Tibial nerve (tissue), 4 donors: Measurements from ENCODE around the gene NT5C3B. TPM values are rescaled to one million over a fixed set of nuclear protein-coding genes. Genes with fewer than 3 reads are reported as not detected.

Experiments
- DNase-seq, 2 donors: peaks; one replicate each; pipeline ENCODE4 v3.0.0-alpha.2; 2019; ENCODE audit warnings: low spot score in 2 of 2
- H3K27ac ChIP-seq, 4 donors: fragments of 200-600 bp; sonication (generic) in 3 of 4; one replicate each; pipeline ENCODE4 v1.5.1; 2017 to 2019; ENCODE audit warnings: mild to moderate bottlenecking in 1 of 4
- H3K27me3 ChIP-seq, 2 donors: fragments of 200-600 bp; sonication (generic) in 1 of 2; one replicate each; pipeline versions ENCODE4 v1.5.1 to v1.6.0; 2017 to 2019
- H3K36me3 ChIP-seq, 3 donors: fragments of 200-600 bp; sonication (generic); one replicate each; pipeline ENCODE4 v1.5.1; 2018 to 2019
- H3K4me1 ChIP-seq, 4 donors: fragments of 200-600 bp; sonication (generic) in 3 of 4; one replicate each; pipeline ENCODE4 v1.5.1; 2017 to 2019
- H3K4me3 ChIP-seq, 4 donors: fragments of 200-600 bp; sonication (generic) in 3 of 4; one replicate each; pipeline ENCODE4 v1.5.1; 2017 to 2019; ENCODE audit warnings: mild to moderate bottlenecking in 1 of 4, moderate library complexity in 1 of 4
- H3K9me3 ChIP-seq, 4 donors: fragments of 200-600 bp; sonication (generic) in 3 of 4; one replicate each; pipeline ENCODE4 v1.5.1; 2017 to 2019
- CTCF ChIP-seq, 5 experiments: fragments of 200-600 bp in 3 of 5; fragments of 450-650 bp in 2 of 5; sonication (generic) in 3 of 5; IDR thresholded peaks; one replicate each; pipeline ENCODE4 v1.5.1; 2016 to 2019; ENCODE audit warnings: antibody characterized with exemption in 5 of 5, mild to moderate bottlenecking in 3 of 5, moderate library complexity in 2 of 5
- EP300 ChIP-seq, 2 donors: sonication (generic); formaldehyde crosslinking; IDR thresholded peaks; one replicate each; pipeline ENCODE4 v1.6.1; 2017; ENCODE audit warnings: antibody characterized with exemption in 2 of 2, mild to moderate bottlenecking in 1 of 2
- POLR2A ChIP-seq, 2 donors: fragments of 450-650 bp; IDR thresholded peaks; one replicate each; pipeline ENCODE4 v1.6.1; 2017; ENCODE audit warnings: antibody characterized with exemption in 2 of 2, mild to moderate bottlenecking in 2 of 2, moderate library complexity in 2 of 2
- WGBS, 2 donors: methylation state at CpG; one replicate each; pipeline ENCODE4 v1.1.5; 2018; 5-methylcytosine and 5-hydroxymethylcytosine counted together
- total RNA-seq, 4 donors: library from RNA; depleted of rRNA; stranded (reverse); fragments of >200 nt; gene quantifications; one replicate each; pipeline ENCODE4 v1.1.0, GENCODE V29; 2016

Gene NT5C3B
- total RNA-seq, 4 donors from 2014 or later: 31.0 to 77.1 (median 33.0) TPM

GRCh38 chr17:41873559-41874292 is 37.7 kb upstream of the NT5C3B start:
- Histone ChIP-seq H3K36me3 (peaks cover 0 to 92% (median 41%) of the 10 kb centered on the region in 3 donors), H3K27me3 (no peaks in the 10 kb centered on the region), H3K27ac (no peak overlapping the region), H3K4me3 (no peak overlapping the region), H3K9me3 (no peaks in the 10 kb centered on the region), H3K4me1 (no peaks in the 10 kb centered on the region)
- DNase-seq: no peak
- no peak for TF ChIP-seq POLR2A (IDR thresholded peaks at IDR 0.05)
- no peak for TF ChIP-seq EP300 (IDR thresholded peaks at IDR 0.05)
- WGBS, 2 donors: 92 to 95% methylated on average over 10 of the region's 10 CpGs

- Histone ChIP-seq H3K9me3 (no peaks in the 10 kb centered on the region), H3K4me3 (no peak overlapping the region), H3K4me1 (no peaks in the 10 kb centered on the region), H3K27ac (no peak overlapping the region), H3K36me3 (peaks cover 0 to 90% (median 29%) of the 10 kb centered on the region in 3 donors), H3K27me3 (no peaks in the 10 kb centered on the region)
- TF ChIP-seq EP300 (IDR thresholded peaks at IDR 0.05) (no peak), POLR2A (IDR thresholded peaks at IDR 0.05) (no peak), CTCF (IDR thresholded peaks at IDR 0.05) (no peak)
- no peak for DNase-seq
- WGBS, 2 donors: 94 to 96% methylated on average over 10 of the region's 10 CpGs
Measured at GRCh38 chr17:41871789-41872188, 35.8 kb upstream of the NT5C3B start.

- DNase-seq: no peak
- no peaks in the 10 kb centered on the region for H3K4me1 ChIP-seq
- H3K36me3 ChIP-seq: peaks cover 0 to 85% (median 29%) of the 10 kb centered on the region in 3 donors
- H3K27me3 ChIP-seq: no peaks in the 10 kb centered on the region
- TF ChIP-seq EP300 (IDR thresholded peaks at IDR 0.05): no peak
- no peak for TF ChIP-seq POLR2A (IDR thresholded peaks at IDR 0.05)
- TF ChIP-seq CTCF (IDR thresholded peaks at IDR 0.05): no peak
- no peak overlapping the region for H3K4me3 ChIP-seq
- H3K27ac ChIP-seq: no peak overlapping the region
- no peaks in the 10 kb centered on the region for H3K9me3 ChIP-seq
- 78 to 85% methylated on average over 7 of the region's 7 CpGs for WGBS, 2 donors
Measured at GRCh38 chr17:41870627-41871026, 34.6 kb upstream of the NT5C3B start.

GRCh38 chr17:41870097-41870496 is 34.1 kb upstream of the NT5C3B start:
- WGBS, 2 donors: 96 to 97% methylated on average over 2 of the region's 2 CpGs
- Histone ChIP-seq H3K36me3 (peaks cover 0 to 84% (median 29%) of the 10 kb centered on the region in 3 donors), H3K4me3 (no peak overlapping the region), H3K9me3 (no peaks in the 10 kb centered on the region), H3K27me3 (no peaks in the 10 kb centered on the region), H3K4me1 (peaks cover 0 to 2% (median 0%) of the 10 kb centered on the region in 4 donors), H3K27ac (no peak overlapping the region)
- no peak for TF ChIP-seq CTCF (IDR thresholded peaks at IDR 0.05)
- TF ChIP-seq EP300 (IDR thresholded peaks at IDR 0.05): no peak
- TF ChIP-seq POLR2A (IDR thresholded peaks at IDR 0.05): no peak
- no peak for DNase-seq

- Histone ChIP-seq H3K9me3 (no peaks in the 10 kb centered on the region), H3K36me3 (peaks cover 0 to 78% (median 29%) of the 10 kb centered on the region in 3 donors), H3K27ac (no peak overlapping the region), H3K27me3 (no peaks in the 10 kb centered on the region), H3K4me3 (no peak overlapping the region), H3K4me1 (peaks cover 0 to 3% (median 0%) of the 10 kb centered on the region in 4 donors)
- TF ChIP-seq POLR2A (IDR thresholded peaks at IDR 0.05) (no peak), EP300 (IDR thresholded peaks at IDR 0.05) (no peak), CTCF (IDR thresholded peaks at IDR 0.05) (no peak)
- 77 to 79% methylated on average over 9 of the region's 9 CpGs for WGBS, 2 donors
- DNase-seq: no peak
Measured at GRCh38 chr17:41869426-41869825, 33.4 kb upstream of the NT5C3B start.
